WTC11 (cell line): ENCODE measurements around the gene STK11.

Experiments
- CTCF ChIP-seq: fragments of 200-600 bp; IDR thresholded peaks from 2 replicates; pipeline ENCODE4 v1.8.0; 2022; ENCODE audit warnings: antibody characterized with exemption
- FOXJ3 ChIP-seq: sonication (generic); formaldehyde crosslinking; IDR thresholded peaks from 2 replicates; pipeline ENCODE4 v1.9.0; 2021; ENCODE audit warnings: missing genetic modification reagents, mild to moderate bottlenecking, borderline replicate concordance
- GABPB1 ChIP-seq: sonication (generic); formaldehyde crosslinking; IDR thresholded peaks from 2 replicates; pipeline ENCODE4 v1.8.1; 2023; ENCODE audit warnings: mild to moderate bottlenecking, missing genetic modification reagents
- HMGXB4 ChIP-seq: sonication (generic); formaldehyde crosslinking; IDR thresholded peaks from 2 replicates; pipeline ENCODE4 v1.8.1; 2023; ENCODE audit warnings: mild to moderate bottlenecking, moderate library complexity, missing genetic modification reagents
- JUN ChIP-seq: sonication (generic); formaldehyde crosslinking; IDR thresholded peaks from 2 replicates; pipeline ENCODE4 v1.8.0; 2023; ENCODE audit warnings: mild to moderate bottlenecking, missing genetic modification reagents
- PRDM15 ChIP-seq: sonication (generic); formaldehyde crosslinking; IDR thresholded peaks from 2 replicates; pipeline ENCODE4 v1.8.0; 2022; ENCODE audit warnings: missing genetic modification reagents
- SP1 ChIP-seq: sonication (generic); formaldehyde crosslinking; conservative IDR thresholded peaks from 2 replicates; pipeline ENCODE4 v1.8.1; 2022; ENCODE audit warnings: missing genetic modification reagents
- STAT6 ChIP-seq: sonication (generic); formaldehyde crosslinking; conservative IDR thresholded peaks from 2 replicates; pipeline ENCODE4 v1.8.1; 2023; ENCODE audit warnings: mild to moderate bottlenecking, low read depth, missing genetic modification reagents, moderate library complexity
- USF2 ChIP-seq: sonication (generic); formaldehyde crosslinking; IDR thresholded peaks from 2 replicates; pipeline ENCODE4 v1.8.1; 2023; ENCODE audit warnings: mild to moderate bottlenecking, missing genetic modification reagents, moderate library complexity
- ZNF121 ChIP-seq: sonication (generic); formaldehyde crosslinking; IDR thresholded peaks from 2 replicates; pipeline ENCODE4 v1.8.0; 2023; ENCODE audit warnings: missing genetic modification reagents

- TF ChIP-seq ZNF121 (CRISPR knock-in tag) (no peak), CTCF (no peak), FOXJ3 (no peak), STAT6 (CRISPR knock-in tag) (no peak), SP1 (CRISPR knock-in tag) (no peak), USF2 (CRISPR knock-in tag) (no peak), HMGXB4 (CRISPR knock-in tag) (no peak), JUN (CRISPR knock-in tag) (no peak), GABPB1 (no peak), PRDM15 (CRISPR knock-in tag) (no peak)
These were observed 37.6 kb upstream of the STK11 start for GRCh38 chr19:1167687-1168571.
